AG09319 (cell line): ENCODE results near the gene GSS.

Experiments used
- DNase-seq: peaks from one replicate; pipeline ENCODE4 v3.0.0-alpha.2; 2010; ENCODE audit warnings: low read depth; ENCODE audit errors: extremely low read depth
- TF ChIP-seq, protein P1 (sequence below): IDR thresholded peaks from 2 replicates; pipeline ENCODE4 v1.5.1; 2011; ENCODE audit warnings: low read depth, mild to moderate bottlenecking, inconsistent platforms, low read length, moderate library complexity

The GSS gene

DNA sequence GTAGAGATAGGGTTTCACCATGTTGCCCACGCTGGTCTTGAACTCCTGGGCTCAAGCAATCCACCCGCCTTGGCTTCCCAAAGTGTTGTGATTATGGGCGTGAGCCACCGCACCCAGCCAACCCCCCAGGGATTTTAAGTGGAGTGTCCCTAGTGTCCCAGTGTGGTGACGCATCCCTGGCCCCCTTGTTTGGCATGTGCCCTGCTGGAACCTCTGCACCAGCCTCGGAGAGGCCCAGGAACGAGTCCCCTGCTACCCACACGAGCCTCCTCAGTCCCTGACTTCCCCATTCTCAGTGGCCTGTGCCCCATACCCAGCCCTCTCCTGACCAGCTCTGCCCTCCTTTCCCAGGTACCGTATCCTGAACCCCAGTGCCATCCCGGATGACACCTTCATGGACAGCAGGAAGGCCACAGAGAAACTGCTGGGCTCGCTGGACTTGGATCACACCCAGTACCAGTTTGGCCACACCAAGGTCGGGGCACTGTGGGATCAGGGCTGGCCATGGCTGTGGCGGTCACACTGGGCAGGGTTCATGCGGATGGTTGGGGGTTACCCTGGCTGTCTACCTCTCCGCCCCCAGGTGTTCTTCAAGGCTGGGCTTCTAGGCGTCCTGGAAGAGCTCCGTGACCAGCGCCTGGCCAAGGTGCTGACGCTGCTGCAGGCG, 37.3 kb upstream of the GSS start:
- TF ChIP-seq, protein P1, sequence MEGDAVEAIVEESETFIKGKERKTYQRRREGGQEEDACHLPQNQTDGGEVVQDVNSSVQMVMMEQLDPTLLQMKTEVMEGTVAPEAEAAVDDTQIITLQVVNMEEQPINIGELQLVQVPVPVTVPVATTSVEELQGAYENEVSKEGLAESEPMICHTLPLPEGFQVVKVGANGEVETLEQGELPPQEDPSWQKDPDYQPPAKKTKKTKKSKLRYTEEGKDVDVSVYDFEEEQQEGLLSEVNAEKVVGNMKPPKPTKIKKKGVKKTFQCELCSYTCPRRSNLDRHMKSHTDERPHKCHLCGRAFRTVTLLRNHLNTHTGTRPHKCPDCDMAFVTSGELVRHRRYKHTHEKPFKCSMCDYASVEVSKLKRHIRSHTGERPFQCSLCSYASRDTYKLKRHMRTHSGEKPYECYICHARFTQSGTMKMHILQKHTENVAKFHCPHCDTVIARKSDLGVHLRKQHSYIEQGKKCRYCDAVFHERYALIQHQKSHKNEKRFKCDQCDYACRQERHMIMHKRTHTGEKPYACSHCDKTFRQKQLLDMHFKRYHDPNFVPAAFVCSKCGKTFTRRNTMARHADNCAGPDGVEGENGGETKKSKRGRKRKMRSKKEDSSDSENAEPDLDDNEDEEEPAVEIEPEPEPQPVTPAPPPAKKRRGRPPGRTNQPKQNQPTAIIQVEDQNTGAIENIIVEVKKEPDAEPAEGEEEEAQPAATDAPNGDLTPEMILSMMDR: no peak
- no peak for DNase-seq

DNA sequence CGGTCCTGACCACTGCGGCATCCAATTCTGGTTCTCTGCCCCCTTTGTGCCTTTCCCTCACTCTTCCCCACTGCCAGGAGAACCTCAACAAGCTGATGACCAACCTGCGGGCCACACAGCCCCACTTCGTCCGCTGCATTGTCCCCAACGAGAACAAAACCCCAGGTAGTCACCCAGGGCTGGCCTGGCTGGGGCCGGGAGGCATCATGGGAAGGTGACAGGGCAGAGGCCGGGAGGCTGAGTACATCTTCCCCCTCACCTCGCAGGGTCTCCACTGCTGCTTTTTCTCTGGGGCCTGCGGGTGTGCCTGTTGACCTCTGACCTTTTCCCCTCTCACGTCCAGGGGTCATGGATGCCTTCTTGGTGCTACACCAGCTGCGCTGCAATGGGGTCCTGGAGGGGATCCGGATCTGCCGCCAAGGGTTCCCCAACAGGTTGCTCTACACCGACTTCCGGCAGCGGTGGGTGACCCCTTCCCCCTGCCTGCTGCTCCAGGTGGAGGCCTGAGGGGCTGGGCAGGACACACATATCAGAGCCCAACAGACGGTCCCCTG, 35.1 kb upstream of the GSS start:
- TF ChIP-seq, protein P1: no peak
- DNase-seq: no peak

GRCh38 chr20:34990231-34990630, 34.6 kb upstream of the GSS start:
- DNase-seq: no peak
- TF ChIP-seq, protein P1: no peak

GRCh38 chr20:34989670-34990069, 34.1 kb upstream of the GSS start:
- DNase-seq: no peak
- TF ChIP-seq, protein P1: no peak

DNA sequence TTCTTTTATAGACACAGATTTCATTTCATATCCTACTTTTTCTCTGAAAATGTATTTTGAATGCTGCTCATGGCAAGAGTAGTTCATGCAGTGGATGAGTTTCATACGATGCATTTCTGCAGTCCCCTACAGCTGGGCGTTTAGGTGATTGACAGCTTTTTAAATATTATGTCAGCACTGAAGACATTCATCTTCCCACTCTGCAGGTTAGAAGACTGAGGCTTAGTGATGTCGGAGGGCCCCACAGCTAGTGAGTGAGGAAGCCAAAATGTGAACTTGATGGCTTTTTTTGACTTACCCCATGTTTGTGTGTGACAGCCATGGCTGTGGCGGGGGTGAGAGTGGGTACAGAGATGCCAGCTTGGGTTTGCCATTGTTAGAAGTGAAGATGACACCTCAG, 33.5 kb upstream of the GSS start:
- no peak for DNase-seq
- TF ChIP-seq, protein P1: no peak

GRCh38 chr20:34988191-34988540, 32.6 kb upstream of the GSS start:
- no peak for DNase-seq
- TF ChIP-seq, protein P1: no peak

DNA sequence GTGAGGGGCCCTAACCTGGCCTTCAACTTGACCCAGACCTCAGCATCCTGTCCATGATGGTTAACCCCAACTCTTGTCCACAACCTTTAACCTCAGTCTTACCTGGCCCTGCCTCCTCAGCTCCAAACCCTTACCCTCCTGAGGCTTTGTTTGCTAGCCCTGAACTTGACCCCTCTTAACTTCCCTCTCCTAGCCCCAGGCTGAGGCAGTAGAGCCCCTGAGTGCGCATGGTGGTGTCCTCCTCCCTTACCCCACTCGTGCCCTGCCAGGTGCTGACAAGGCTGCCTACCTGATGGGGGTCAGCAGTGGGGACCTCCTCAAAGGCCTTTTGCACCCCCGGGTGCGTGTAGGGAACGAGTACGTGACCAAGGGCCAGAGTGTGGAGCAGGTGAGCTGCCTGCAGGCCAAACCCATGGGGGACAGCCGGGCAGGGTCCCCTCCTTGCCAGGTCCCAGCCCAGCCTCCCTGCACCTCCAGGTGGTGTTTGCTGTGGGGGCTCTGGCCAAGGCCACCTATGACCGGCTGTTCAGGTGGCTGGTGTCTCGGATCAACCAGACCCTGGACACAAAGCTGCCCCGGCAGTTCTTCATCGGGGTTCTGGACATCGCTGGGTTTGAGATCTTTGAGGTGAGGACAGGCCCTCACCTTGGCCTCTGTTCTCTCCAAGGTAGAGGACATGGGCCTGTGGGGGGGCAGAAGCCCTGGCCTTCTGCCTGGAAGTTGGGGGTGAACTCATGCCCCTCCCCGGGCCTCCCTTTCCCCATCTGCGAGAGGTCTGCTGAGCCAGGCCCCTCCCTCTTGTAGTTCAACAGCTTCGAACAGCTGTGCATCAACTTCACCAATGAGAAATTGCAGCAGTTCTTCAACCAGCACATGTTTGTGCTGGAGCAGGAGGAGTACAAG, 31.9 kb upstream of the GSS start:
- TF ChIP-seq, protein P1: no peak
- no peak for DNase-seq
